Retinal pigment epithelial cell (primary cell): ENCODE measurements around the gene PTPN13.

Experiments
- DNase-seq: peaks from one replicate; pipeline ENCODE4 v3.0.0-alpha.2; 2010; ENCODE audit warnings: low read depth
- H3K4me3 ChIP-seq: 2 replicates; pipeline ENCODE4 v1.5.1; 2011; ENCODE audit warnings: mild to moderate bottlenecking, low read length, control low read depth, moderate library complexity
- TF ChIP-seq, protein P1 (sequence below): conservative IDR thresholded peaks from 2 replicates; pipeline ENCODE4 v1.5.1; 2011; ENCODE audit warnings: low read depth, low read length, control low read depth, inconsistent platforms

PTPN13 gene

DNA sequence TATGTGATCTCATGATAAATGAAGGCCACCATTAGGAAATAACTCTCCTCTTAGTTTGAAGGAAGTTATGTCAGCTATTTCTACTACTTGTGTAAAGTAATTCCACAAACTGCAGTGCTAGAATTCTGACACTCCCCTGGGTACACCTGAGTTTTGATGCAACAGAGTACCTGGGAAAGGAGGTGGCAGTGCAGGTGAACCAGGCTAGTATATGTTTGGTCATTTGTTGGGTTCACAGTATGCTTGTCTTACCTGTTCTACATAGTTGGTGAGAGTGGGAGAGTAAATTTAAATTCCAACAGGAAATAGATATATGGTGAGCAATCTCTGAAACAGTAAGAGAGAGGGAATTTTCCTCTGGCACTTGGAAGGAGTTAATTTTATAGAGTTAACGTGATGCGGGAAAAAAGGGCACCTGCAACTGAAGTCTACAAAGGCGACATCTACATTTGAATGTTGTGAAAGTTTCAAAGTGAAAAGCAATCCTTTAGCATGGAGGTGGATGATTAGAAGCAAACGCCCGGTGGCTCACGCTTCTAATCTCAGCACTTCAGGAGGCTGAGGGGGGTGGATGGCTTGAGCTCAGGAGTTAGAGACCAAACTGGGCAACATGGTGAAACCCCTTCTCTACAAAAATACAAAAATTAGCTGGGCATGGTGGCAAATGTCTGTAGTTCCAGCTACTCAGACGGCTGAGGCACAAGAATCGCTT, 263.4 kb downstream of the PTPN13 start:
- DNase-seq = no peak
- no peak overlapping the region for H3K4me3 ChIP-seq
- TF ChIP-seq, protein P1, sequence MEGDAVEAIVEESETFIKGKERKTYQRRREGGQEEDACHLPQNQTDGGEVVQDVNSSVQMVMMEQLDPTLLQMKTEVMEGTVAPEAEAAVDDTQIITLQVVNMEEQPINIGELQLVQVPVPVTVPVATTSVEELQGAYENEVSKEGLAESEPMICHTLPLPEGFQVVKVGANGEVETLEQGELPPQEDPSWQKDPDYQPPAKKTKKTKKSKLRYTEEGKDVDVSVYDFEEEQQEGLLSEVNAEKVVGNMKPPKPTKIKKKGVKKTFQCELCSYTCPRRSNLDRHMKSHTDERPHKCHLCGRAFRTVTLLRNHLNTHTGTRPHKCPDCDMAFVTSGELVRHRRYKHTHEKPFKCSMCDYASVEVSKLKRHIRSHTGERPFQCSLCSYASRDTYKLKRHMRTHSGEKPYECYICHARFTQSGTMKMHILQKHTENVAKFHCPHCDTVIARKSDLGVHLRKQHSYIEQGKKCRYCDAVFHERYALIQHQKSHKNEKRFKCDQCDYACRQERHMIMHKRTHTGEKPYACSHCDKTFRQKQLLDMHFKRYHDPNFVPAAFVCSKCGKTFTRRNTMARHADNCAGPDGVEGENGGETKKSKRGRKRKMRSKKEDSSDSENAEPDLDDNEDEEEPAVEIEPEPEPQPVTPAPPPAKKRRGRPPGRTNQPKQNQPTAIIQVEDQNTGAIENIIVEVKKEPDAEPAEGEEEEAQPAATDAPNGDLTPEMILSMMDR = no peak
